H1 (cell line): ENCODE data around the gene ETV4. TPM values are rescaled to one million over a fixed set of nuclear protein-coding genes. Genes with fewer than 3 reads are reported as not detected.

Source experiments
- CTCF ChIA-PET: fragments of 300-600 bp; sonication (Branson Sonifier 250); formaldehyde crosslinking; loops from one replicate; lab custom pipeline; 2021; ENCODE audit not compliant: partially characterized antibody; lab: Charles Lee
- POLR2A ChIA-PET: fragments of 300-600 bp; sonication (Branson Sonifier 250); formaldehyde crosslinking; loops from one replicate; lab custom pipeline; 2021; ENCODE audit warnings: inconsistent platforms; ENCODE audit not compliant: partially characterized antibody; lab: Charles Lee
- DNase-seq, 2 experiments: peaks; one replicate each; pipeline versions ENCODE4 v3.0.0 to v3.0.0-alpha.2; 2010 to 2022; ENCODE audit warnings: low spot score in 2 of 2, low read depth in 1 of 2, mixed read lengths in 1 of 2
- FAIRE-seq: peaks from 2 replicates; lab custom pipeline; 2011; peaks lifted over from hg19 to GRCh38; lab: Jason Lieb, UNC
- H2AFZ ChIP-seq: 2 replicates; pipeline ENCODE4 v1.8.1; 2012; ENCODE audit warnings: low read length, inconsistent platforms
- H2AK5ac ChIP-seq: 2 replicates; pipeline ENCODE4 v1.6.1; 2013; ENCODE audit warnings: low read depth, low read length
- H2BK120ac ChIP-seq: replicated peaks from 2 replicates; pipeline ENCODE3; 2013; ENCODE audit warnings: low read depth, low read length, inconsistent platforms
- H2BK12ac ChIP-seq: 2 replicates; pipeline ENCODE4 v1.6.1; 2013; ENCODE audit warnings: low read depth, low read length
- H2BK15ac ChIP-seq: 2 replicates; pipeline ENCODE4 v1.6.1; 2013; ENCODE audit warnings: low read length
- H2BK20ac ChIP-seq: 2 replicates; pipeline ENCODE4 v1.6.1; 2013; ENCODE audit warnings: low read length
- H2BK5ac ChIP-seq: 2 replicates; pipeline ENCODE4 v1.6.1; 2013; ENCODE audit warnings: low read depth, low read length
- H3K14ac ChIP-seq: 2 replicates; pipeline ENCODE4 v1.6.1; 2013; ENCODE audit warnings: inconsistent platforms; ENCODE audit not compliant: insufficient read length
- H3K18ac ChIP-seq: 2 replicates; pipeline ENCODE4 v1.6.1; 2013; ENCODE audit warnings: low read length; ENCODE audit errors: extremely low read depth
- H3K23ac ChIP-seq: 2 replicates; pipeline ENCODE4 v1.6.1; 2013; ENCODE audit warnings: inconsistent platforms; ENCODE audit not compliant: insufficient read length
- H3K23me2 ChIP-seq: 2 replicates; pipeline ENCODE4 v1.6.1; 2013; ENCODE audit warnings: low read depth, low read length
- H3K27ac ChIP-seq: 2 replicates; pipeline ENCODE4 v1.6.1; 2011; ENCODE audit warnings: low read depth, low read length, inconsistent platforms
- H3K27me3 ChIP-seq, 4 experiments: replicated peaks in 1 of 4; 1 replicate in 1 of 4; 2 replicates in 3 of 4; pipeline versions ENCODE4 v1.6.1 to v1.8.1; 2011 to 2013; ENCODE audit warnings: low read length in 3 of 4, mild to moderate bottlenecking in 3 of 4, inconsistent platforms in 2 of 4, mixed read lengths in 2 of 4, moderate library complexity in 1 of 4; ENCODE audit not compliant: control insufficient read depth in 3 of 4, insufficient read depth in 3 of 4; ENCODE audit errors: extremely low read depth in 1 of 4
- H3K36me3 ChIP-seq, 4 experiments: 2 replicates each; pipeline versions ENCODE4 v1.6.1 to v1.8.1; 2011 to 2013; ENCODE audit warnings: mild to moderate bottlenecking in 4 of 4, low read length in 3 of 4, moderate library complexity in 2 of 4, control low read depth in 1 of 4, inconsistent platforms in 1 of 4; ENCODE audit not compliant: insufficient read depth in 4 of 4, control insufficient read depth in 2 of 4
- H3K4ac ChIP-seq: replicated peaks from 2 replicates; pipeline ENCODE3; 2013; ENCODE audit warnings: low read length, low read depth, mixed read lengths, inconsistent platforms; ENCODE audit not compliant: insufficient read length
- H3K4me1 ChIP-seq, 4 experiments: replicated peaks in 1 of 4; 1 replicate in 1 of 4; 2 replicates in 3 of 4; pipeline versions ENCODE4 v1.6.1 to v1.8.1; 2011 to 2013; ENCODE audit warnings: low read length in 3 of 4, inconsistent platforms in 2 of 4, mixed read lengths in 1 of 4; ENCODE audit not compliant: insufficient read depth in 4 of 4, control insufficient read depth in 3 of 4
- H3K4me2 ChIP-seq, 2 experiments: 2 replicates each; pipeline versions ENCODE4 v1.6.1 to v1.8.1; 2011 to 2013; ENCODE audit warnings: low read depth in 2 of 2, low read length in 2 of 2, control low read depth in 1 of 2, inconsistent platforms in 1 of 2, mild to moderate bottlenecking in 1 of 2; ENCODE audit not compliant: insufficient read depth in 1 of 2
- H3K4me3 ChIP-seq, 4 experiments: fragments of 200-600, 300-600 bp in 1 of 4; sonication (generic), shearing (Covaris generic), sonication (Bioruptor Twin) in 1 of 4; 2 replicates each; pipeline versions ENCODE4 v1.5.1 to v1.8.1; 2011 to 2016; ENCODE audit warnings: low read length in 4 of 4, low read depth in 3 of 4, control low read depth in 2 of 4, inconsistent platforms in 2 of 4, mild to moderate bottlenecking in 2 of 4, mixed read lengths in 1 of 4, moderate library complexity in 1 of 4; ENCODE audit not compliant: insufficient read depth in 2 of 4; ENCODE audit errors: extremely low read depth in 1 of 4
- H3K56ac ChIP-seq: replicated peaks from 2 replicates; pipeline ENCODE3; 2013; ENCODE audit warnings: low read depth, mild to moderate bottlenecking, mixed read lengths, low read length, inconsistent platforms; ENCODE audit not compliant: insufficient read length
- H3K79me1 ChIP-seq: 2 replicates; pipeline ENCODE4 v1.6.1; 2013; ENCODE audit warnings: low read depth, low read length, control low read depth
- H3K79me2 ChIP-seq, 2 experiments: 2 replicates each; pipeline versions ENCODE4 v1.6.1 to v1.8.1; 2012 to 2013; ENCODE audit warnings: low read length in 2 of 2, mild to moderate bottlenecking in 2 of 2, inconsistent platforms in 1 of 2; ENCODE audit not compliant: insufficient read depth in 2 of 2, control insufficient read depth in 1 of 2
- H3K9ac ChIP-seq, 4 experiments: replicated peaks in 1 of 4; 1 replicate in 1 of 4; 2 replicates in 3 of 4; pipeline versions ENCODE4 v1.6.1 to v1.8.1; 2011 to 2013; ENCODE audit warnings: low read depth in 3 of 4, low read length in 3 of 4, control low read depth in 2 of 4, mild to moderate bottlenecking in 2 of 4, moderate library complexity in 2 of 4, inconsistent platforms in 1 of 4; ENCODE audit errors: extremely low read depth in 1 of 4
- H3K9me3 ChIP-seq, 2 experiments: 2 replicates each; pipeline versions ENCODE4 v1.6.1 to v1.8.1; 2012 to 2013; ENCODE audit warnings: mild to moderate bottlenecking in 2 of 2, moderate library complexity in 2 of 2, control low read depth in 1 of 2, inconsistent platforms in 1 of 2, low read depth in 1 of 2, low read length in 1 of 2, mixed read lengths in 1 of 2; ENCODE audit not compliant: insufficient read depth in 2 of 2
- H4K20me1 ChIP-seq, 2 experiments: replicated peaks in 1 of 2; 2 replicates each; pipeline versions ENCODE3 to v1.8.1; 2011 to 2013; ENCODE audit warnings: inconsistent platforms in 2 of 2, low read length in 2 of 2, mild to moderate bottlenecking in 1 of 2; ENCODE audit not compliant: insufficient read depth in 2 of 2, control insufficient read depth in 1 of 2
- H4K5ac ChIP-seq: 2 replicates; pipeline ENCODE4 v1.6.1; 2013; ENCODE audit warnings: low read length, low read depth, mixed read lengths, inconsistent platforms; ENCODE audit not compliant: insufficient read length
- H4K8ac ChIP-seq: 2 replicates; pipeline ENCODE4 v1.8.0; 2013; ENCODE audit warnings: mild to moderate bottlenecking, moderate library complexity, low read length, inconsistent platforms; ENCODE audit not compliant: insufficient read depth; ENCODE audit errors: extremely low read depth
- H4K91ac ChIP-seq: replicated peaks from 2 replicates; pipeline ENCODE3; 2013; ENCODE audit warnings: low read length, mixed read lengths, inconsistent platforms; ENCODE audit not compliant: insufficient read length
- ATF2 ChIP-seq: IDR thresholded peaks from 2 replicates; pipeline ENCODE4 v1.6.1; 2012; ENCODE audit warnings: low read length, inconsistent platforms
- BACH1 ChIP-seq: IDR thresholded peaks from 2 replicates; pipeline ENCODE4 v1.6.1; 2012; ENCODE audit warnings: low read length, improper control_type of control experiment
- MAX ChIP-seq: IDR thresholded peaks from 2 replicates; pipeline ENCODE4 v1.6.1; 2012; ENCODE audit warnings: inconsistent platforms
- POLR2AphosphoS5 ChIP-seq: IDR thresholded peaks from 2 replicates; pipeline ENCODE4 v1.6.1; 2011; ENCODE audit warnings: low read depth, low read length
- RAD21 ChIP-seq, 2 experiments: IDR thresholded peaks in 1 of 2; conservative IDR thresholded peaks in 1 of 2; 2 replicates each; pipeline ENCODE4 v1.6.1; 2011; ENCODE audit warnings: low read depth in 2 of 2, low read length in 2 of 2, improper control_type of control experiment in 1 of 2, inconsistent platforms in 1 of 2, mild to moderate bottlenecking in 1 of 2, moderate library complexity in 1 of 2
- SIX5 ChIP-seq: IDR thresholded peaks from 2 replicates; pipeline ENCODE4 v1.6.1; 2011; ENCODE audit warnings: mild to moderate bottlenecking, low read depth, low read length
- WGBS, 2 experiments: shearing (Covaris generic) in 1 of 2; methylation state at CpG; one replicate each; pipeline versions ENCODE4 v1.1.6 to v1.1.7; 2013 to 2015; ENCODE audit warnings: low lambda C conversion rate in 2 of 2, mixed read lengths in 2 of 2, inconsistent platforms in 1 of 2, low coverage in 1 of 2, missing lambda C conversion rate in 1 of 2; ENCODE audit not compliant: insufficient replicate concordance in 2 of 2, insufficient coverage in 1 of 2, insufficient read length in 1 of 2; ENCODE audit errors: extremely low coverage in 1 of 2, missing lambda C conversion rate in 1 of 2; 5-methylcytosine and 5-hydroxymethylcytosine counted together
- polyA plus RNA-seq, 7 experiments: library from polyadenylated mRNA; depleted of rRNA in 3 of 7; stranded (reverse) in 5 of 7; unstranded in 2 of 7; fragments of >200 nt in 5 of 7; fragments of 200-250 nt in 2 of 7; gene quantifications; 1 replicate in 5 of 7; 2 replicates in 1 of 7; 4 replicates in 1 of 7; pipeline versions ENCODE4 v1.2.1 to v1.2.3, GENCODE V29; 2011 to 2013; ENCODE audit warnings: missing spikeins in 2 of 7, mixed read lengths in 2 of 7
- total RNA-seq: library from RNA; stranded (reverse); fragmentation: NEBNext Ultra II Directional; extraction: Animal tissue kit (Norgen Biotek cat#: 25700); gene quantifications from 2 replicates; pipeline ENCODE4 v1.2.1, GENCODE V29; 2021

Gene ETV4
- total and polyA plus RNA-seq, 2 of the 8 experiments (the other 6 are each of a cell fraction or from before 2014, with no cell fraction given) = 75.2 to 143 TPM

GRCh38 chr17:43587647-43588046 is 41.5 kb upstream of the ETV4 start:
- 86% methylated on average over 5 of the region's 5 CpGs; no CpG with 5 or more reads in 1 of the 2 experiments for WGBS, 2 experiments
- H3K36me3 ChIP-seq = no peaks in the 10 kb centered on the region
- H4K20me1 ChIP-seq = no peaks in the 10 kb centered on the region
- H3K79me2 ChIP-seq = no peaks in the 10 kb centered on the region
- no peak overlapping the region for H2AFZ ChIP-seq
- DNase-seq (no peak), FAIRE-seq (no peak)
- no peak overlapping the region for H2BK5ac ChIP-seq
- no peak overlapping the region for H4K5ac ChIP-seq
- no peak overlapping the region for H2BK20ac ChIP-seq
- H3K79me1 ChIP-seq = no peaks in the 10 kb centered on the region
- H3K27ac ChIP-seq = no peak overlapping the region
- no peaks in the 10 kb centered on the region for H3K9me3 ChIP-seq
- TF ChIP-seq SIX5 (no peak), MAX (no peak), BACH1 (no peak), POLR2AphosphoS5 (no peak), ATF2 (no peak), RAD21 (IDR thresholded peaks at IDR 0.05 in 1 of 2, conservative IDR thresholded peaks at IDR 0.05 in 1 of 2; ENCODE audit: low read depth in 2 of 2, low read length in 2 of 2) (no peak)
- ChIA-PET POLR2A (no interaction called here), CTCF (interaction anchor here (0.6 to 1.3 kb wide), 2 partner anchors 11 to 62 kb away, joined by 3 to 7 read pairs; no protein-coding TSS in a partner anchor)
- no peak overlapping the region for H4K8ac ChIP-seq
- no peak overlapping the region for H3K4me3 ChIP-seq
- H3K14ac ChIP-seq = no peak overlapping the region
- no peak overlapping the region for H2BK120ac ChIP-seq
- peaks cover 0 to 4% (median 0%) of the 10 kb centered on the region in 4 experiments; a peak in 2 of 7 replicates for H3K4me1 ChIP-seq
- H3K56ac ChIP-seq = no peak overlapping the region
- no peak overlapping the region for H3K18ac ChIP-seq
- H2BK12ac ChIP-seq = no peak overlapping the region
- H2BK15ac ChIP-seq = no peak overlapping the region
- no peak overlapping the region for H2AK5ac ChIP-seq
- H3K9ac ChIP-seq = no peak overlapping the region
- H3K23me2 ChIP-seq = no peaks in the 10 kb centered on the region
- no peak overlapping the region for H3K23ac ChIP-seq
- H3K4me2 ChIP-seq = no peak overlapping the region
- H3K4ac ChIP-seq = no peak overlapping the region
- H4K91ac ChIP-seq = no peak overlapping the region
- no peaks in the 10 kb centered on the region for H3K27me3 ChIP-seq
